Breast epithelium (tissue), 3 donors: Measurements from ENCODE around the gene ADGRV1.

ENCODE experiments used
- POLR2A ChIP-seq: fragments of 450-650 bp; IDR thresholded peaks from one replicate; pipeline ENCODE4 v1.6.1; 2016; ENCODE audit warnings: antibody characterized with exemption, mild to moderate bottlenecking, moderate library complexity
- TF ChIP-seq, protein P1 (sequence below), 3 donors: fragments of 450-650 bp; IDR thresholded peaks; one replicate each; pipeline ENCODE4 v1.5.1; 2016 to 2017; ENCODE audit warnings: antibody characterized with exemption in 3 of 3, mild to moderate bottlenecking in 3 of 3, moderate library complexity in 3 of 3

- no peak for TF ChIP-seq POLR2A
- TF ChIP-seq, protein P1, sequence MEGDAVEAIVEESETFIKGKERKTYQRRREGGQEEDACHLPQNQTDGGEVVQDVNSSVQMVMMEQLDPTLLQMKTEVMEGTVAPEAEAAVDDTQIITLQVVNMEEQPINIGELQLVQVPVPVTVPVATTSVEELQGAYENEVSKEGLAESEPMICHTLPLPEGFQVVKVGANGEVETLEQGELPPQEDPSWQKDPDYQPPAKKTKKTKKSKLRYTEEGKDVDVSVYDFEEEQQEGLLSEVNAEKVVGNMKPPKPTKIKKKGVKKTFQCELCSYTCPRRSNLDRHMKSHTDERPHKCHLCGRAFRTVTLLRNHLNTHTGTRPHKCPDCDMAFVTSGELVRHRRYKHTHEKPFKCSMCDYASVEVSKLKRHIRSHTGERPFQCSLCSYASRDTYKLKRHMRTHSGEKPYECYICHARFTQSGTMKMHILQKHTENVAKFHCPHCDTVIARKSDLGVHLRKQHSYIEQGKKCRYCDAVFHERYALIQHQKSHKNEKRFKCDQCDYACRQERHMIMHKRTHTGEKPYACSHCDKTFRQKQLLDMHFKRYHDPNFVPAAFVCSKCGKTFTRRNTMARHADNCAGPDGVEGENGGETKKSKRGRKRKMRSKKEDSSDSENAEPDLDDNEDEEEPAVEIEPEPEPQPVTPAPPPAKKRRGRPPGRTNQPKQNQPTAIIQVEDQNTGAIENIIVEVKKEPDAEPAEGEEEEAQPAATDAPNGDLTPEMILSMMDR (IDR thresholded peaks at IDR 0.05), result no peak
These were observed 352.6 kb downstream of the ADGRV1 start for GRCh38 chr5:90911169-90911568.
